Ascending aorta (tissue), 2 donors: ENCODE results near the gene PCED1B. TPM values are rescaled to one million over a fixed set of nuclear protein-coding genes. Genes with fewer than 3 reads are reported as not detected.

Experiments used
- DNase-seq, 2 donors: peaks; one replicate each; pipeline ENCODE4 v3.0.0-alpha.2; 2019; ENCODE audit warnings: low spot score in 2 of 2
- H3K27ac ChIP-seq, 2 donors: fragments of 200-600 bp; sonication (generic); one replicate each; pipeline ENCODE4 v1.5.1; 2016 to 2017; ENCODE audit warnings: mild to moderate bottlenecking in 1 of 2
- H3K27me3 ChIP-seq: fragments of 200-600 bp; sonication (generic); one replicate; pipeline ENCODE4 v1.5.1; 2017
- H3K36me3 ChIP-seq, 2 donors: fragments of 200-600 bp; sonication (generic); one replicate each; pipeline ENCODE4 v1.5.1; 2016
- H3K4me1 ChIP-seq, 2 donors: fragments of 200-600 bp; sonication (generic); one replicate each; pipeline ENCODE4 v1.5.1; 2016 to 2017; ENCODE audit warnings: mild to moderate bottlenecking in 1 of 2
- H3K4me3 ChIP-seq, 2 donors: fragments of 200-600 bp; sonication (generic); one replicate each; pipeline ENCODE4 v1.5.1; 2016 to 2017; ENCODE audit warnings: mild to moderate bottlenecking in 1 of 2
- H3K9me3 ChIP-seq, 2 donors: fragments of 200-600 bp; sonication (generic); one replicate each; pipeline ENCODE4 v1.5.1; 2016
- intact Hi-C: fragments of 100-400 bp; cut with DNase I; formaldehyde crosslinking; loops from one replicate; pipeline ENCODE4 v1.15.1; 2023
- total RNA-seq: library from RNA; depleted of rRNA; stranded (reverse); fragments of >200 nt; gene quantifications from one replicate; pipeline ENCODE4 v1.1.0, GENCODE V29; 2016
- TF ChIP-seq, protein P1 (sequence below), 3 experiments: fragments of 200-600 bp in 2 of 3; fragments of 450-650 bp in 1 of 3; sonication (generic) in 2 of 3; IDR thresholded peaks; one replicate each; pipeline ENCODE4 v1.5.1; 2016 to 2019; ENCODE audit warnings: antibody characterized with exemption in 3 of 3, mild to moderate bottlenecking in 1 of 3, moderate library complexity in 1 of 3

The PCED1B gene
- total RNA-seq, 1 donor from 2014 or later = 1.5 TPM

DNA sequence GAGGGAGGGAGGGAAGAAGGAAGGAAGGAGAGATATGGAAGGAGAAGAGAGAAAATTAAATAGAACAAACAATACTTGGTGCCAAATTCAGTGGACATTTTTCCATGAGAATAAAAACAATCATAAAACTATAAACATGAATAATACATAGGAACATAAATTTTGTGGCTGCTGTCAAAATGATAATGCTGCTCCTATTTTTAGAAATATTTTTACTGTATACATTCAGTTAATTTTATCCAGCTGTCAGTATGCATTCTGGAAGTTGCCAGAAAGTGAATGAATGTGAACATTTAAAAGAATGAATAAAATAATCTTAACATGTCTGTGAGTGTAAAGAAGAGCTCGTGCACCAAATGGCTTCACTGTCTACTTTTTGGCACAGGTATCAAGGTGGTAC, 13.9 kb upstream of the PCED1B start:
- intact Hi-C loops = no loop called here
- H3K9me3 ChIP-seq = no peaks in the 10 kb centered on the region
- TF ChIP-seq, protein P1, sequence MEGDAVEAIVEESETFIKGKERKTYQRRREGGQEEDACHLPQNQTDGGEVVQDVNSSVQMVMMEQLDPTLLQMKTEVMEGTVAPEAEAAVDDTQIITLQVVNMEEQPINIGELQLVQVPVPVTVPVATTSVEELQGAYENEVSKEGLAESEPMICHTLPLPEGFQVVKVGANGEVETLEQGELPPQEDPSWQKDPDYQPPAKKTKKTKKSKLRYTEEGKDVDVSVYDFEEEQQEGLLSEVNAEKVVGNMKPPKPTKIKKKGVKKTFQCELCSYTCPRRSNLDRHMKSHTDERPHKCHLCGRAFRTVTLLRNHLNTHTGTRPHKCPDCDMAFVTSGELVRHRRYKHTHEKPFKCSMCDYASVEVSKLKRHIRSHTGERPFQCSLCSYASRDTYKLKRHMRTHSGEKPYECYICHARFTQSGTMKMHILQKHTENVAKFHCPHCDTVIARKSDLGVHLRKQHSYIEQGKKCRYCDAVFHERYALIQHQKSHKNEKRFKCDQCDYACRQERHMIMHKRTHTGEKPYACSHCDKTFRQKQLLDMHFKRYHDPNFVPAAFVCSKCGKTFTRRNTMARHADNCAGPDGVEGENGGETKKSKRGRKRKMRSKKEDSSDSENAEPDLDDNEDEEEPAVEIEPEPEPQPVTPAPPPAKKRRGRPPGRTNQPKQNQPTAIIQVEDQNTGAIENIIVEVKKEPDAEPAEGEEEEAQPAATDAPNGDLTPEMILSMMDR (IDR thresholded peaks at IDR 0.05) = no peak
- H3K4me1 ChIP-seq = peaks cover 6 to 19% of the 10 kb centered on the region in 2 donors
- H3K27ac ChIP-seq = peak overlapping the region in 1 of 2 donors; percentile 76
- no peaks in the 10 kb centered on the region for H3K36me3 ChIP-seq
- no peaks in the 10 kb centered on the region for H3K27me3 ChIP-seq
- no peak for DNase-seq
- no peak overlapping the region for H3K4me3 ChIP-seq

DNA sequence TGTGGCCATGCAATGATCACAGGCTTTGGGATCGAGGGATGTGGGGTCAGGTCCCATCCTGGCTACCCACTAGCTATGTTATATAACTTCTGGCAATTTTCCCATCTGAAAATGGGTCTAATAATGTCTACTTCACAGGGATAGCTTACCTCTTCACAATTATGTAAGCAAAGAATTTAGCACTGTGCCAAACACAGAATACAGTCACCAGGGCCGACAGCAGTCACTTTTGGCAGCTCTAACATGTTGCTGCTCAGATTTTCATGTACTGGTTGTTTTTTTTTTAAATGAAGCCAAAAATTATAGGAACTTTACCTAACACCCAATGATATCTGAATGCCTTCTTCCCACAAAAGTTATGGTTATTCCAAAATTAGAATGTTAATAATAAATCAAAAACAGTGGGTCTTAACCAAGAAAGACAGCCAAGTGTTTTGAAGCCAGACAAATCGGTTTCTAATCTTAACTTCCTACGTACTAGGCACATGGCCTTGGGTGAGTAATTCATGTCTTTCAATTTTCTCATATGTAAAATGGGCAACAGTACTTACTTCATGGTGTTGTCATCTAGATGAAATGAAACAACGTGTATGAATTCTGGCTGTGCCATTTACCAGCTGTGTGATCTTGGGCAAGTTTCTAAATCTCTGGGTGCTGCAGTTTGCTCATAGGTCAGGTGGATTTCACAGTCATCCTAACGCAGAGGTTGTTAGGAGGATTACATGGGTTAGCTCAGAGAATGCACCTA, 13.0 kb upstream of the PCED1B start:
- H3K27ac ChIP-seq = peak overlapping the region; percentile 58 to 76
- H3K4me3 ChIP-seq = no peak overlapping the region
- H3K36me3 ChIP-seq = no peaks in the 10 kb centered on the region
- TF ChIP-seq, protein P1 (IDR thresholded peaks at IDR 0.05) = no peak
- no peaks in the 10 kb centered on the region for H3K27me3 ChIP-seq
- peaks cover 6 to 19% of the 10 kb centered on the region in 2 donors for H3K4me1 ChIP-seq
- no peaks in the 10 kb centered on the region for H3K9me3 ChIP-seq
- peak in 1 of 2 donors; percentile 71 for DNase-seq
- intact Hi-C loops = no loop called here

DNA sequence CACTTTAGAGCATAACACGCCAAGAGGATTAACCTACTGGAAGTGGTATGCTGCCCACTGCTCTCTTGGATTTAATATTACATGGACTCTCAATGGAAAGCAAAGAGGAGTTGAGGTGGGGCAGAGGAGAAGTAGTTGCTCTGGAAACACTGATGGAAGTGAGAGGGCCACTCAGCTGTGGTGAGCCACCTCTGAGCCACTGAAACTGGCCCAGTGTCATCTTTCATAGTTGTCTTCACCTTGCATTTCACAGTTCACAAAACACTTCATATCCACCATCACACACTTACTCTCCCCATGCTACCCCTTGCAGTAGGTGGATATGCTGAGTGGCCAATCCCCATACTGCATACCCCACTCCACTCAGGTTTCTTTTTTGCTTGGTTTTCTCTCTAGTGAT, 12.2 kb upstream of the PCED1B start:
- Histone ChIP-seq H3K4me3 (no peak overlapping the region), H3K27ac (peak overlapping the region; percentile 58 to 76), H3K9me3 (no peaks in the 10 kb centered on the region), H3K27me3 (no peaks in the 10 kb centered on the region), H3K4me1 (peaks cover 6 to 19% of the 10 kb centered on the region in 2 donors), H3K36me3 (no peaks in the 10 kb centered on the region)
- intact Hi-C loops = no loop called here
- TF ChIP-seq, protein P1 (IDR thresholded peaks at IDR 0.05) = no peak
- DNase-seq = no peak

DNA sequence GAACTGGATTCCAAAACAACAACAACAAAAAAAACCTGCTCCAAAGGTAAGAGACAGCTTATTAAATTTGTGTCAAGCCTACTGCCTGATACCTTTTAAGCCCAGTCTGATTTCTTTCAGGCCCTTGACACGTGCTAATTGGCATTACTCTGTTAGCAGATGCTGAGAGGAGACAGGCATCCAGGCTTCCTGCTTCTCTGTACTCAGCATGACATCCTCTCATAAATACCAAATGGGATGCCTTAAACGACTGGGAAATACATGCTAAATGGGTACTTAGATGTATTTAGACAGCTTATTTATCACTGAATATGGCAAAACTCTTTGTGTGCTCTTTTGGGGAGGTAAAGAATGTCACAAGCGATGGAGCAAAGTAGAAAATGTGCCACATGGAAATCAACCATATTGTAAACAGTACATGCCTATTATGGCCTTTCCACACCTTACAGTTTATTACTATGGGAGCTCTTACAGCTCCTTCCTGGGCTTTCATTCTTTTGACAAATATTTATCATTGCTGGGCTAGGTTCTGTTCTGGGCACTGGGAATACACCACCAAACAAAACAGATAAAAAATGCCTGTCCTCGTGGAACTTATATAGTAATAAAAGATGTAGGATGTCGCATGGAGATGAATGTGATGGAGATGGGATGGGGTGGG, 11.5 kb upstream of the PCED1B start:
- peak overlapping the region; percentile 58 to 76 for H3K27ac ChIP-seq
- H3K9me3 ChIP-seq = no peaks in the 10 kb centered on the region
- peaks cover 6 to 19% of the 10 kb centered on the region in 2 donors for H3K4me1 ChIP-seq
- H3K27me3 ChIP-seq = no peaks in the 10 kb centered on the region
- H3K4me3 ChIP-seq = no peak overlapping the region
- no peak for DNase-seq
- intact Hi-C loops = no loop called here
- TF ChIP-seq, protein P1 (IDR thresholded peaks at IDR 0.05) = no peak
- no peaks in the 10 kb centered on the region for H3K36me3 ChIP-seq

DNA sequence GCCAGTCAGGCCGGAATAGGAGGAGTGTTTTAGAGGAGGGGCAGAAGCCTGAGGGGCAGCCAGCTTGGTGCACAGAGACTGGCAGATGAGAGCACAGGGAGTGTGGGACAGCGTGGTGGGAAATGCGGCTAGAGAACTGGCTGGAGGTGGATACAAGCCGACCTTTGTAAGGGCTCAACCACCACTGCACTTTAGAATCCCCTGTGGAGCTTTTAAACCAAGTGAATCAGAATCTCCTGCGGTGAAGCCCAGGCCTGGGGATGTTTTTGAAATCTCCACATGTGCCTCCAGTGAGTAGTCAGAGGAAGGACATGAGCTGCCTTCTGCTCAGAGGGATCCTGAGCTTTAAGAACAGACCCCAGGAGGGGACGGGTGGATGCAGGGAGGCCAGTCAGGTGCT, 10.9 kb upstream of the PCED1B start:
- H3K27ac ChIP-seq = peak overlapping the region; percentile 36 to 76
- DNase-seq = no peak
- peaks cover 6 to 19% of the 10 kb centered on the region in 2 donors for H3K4me1 ChIP-seq
- TF ChIP-seq, protein P1 (IDR thresholded peaks at IDR 0.05) = no peak
- no peaks in the 10 kb centered on the region for H3K27me3 ChIP-seq
- H3K4me3 ChIP-seq = no peak overlapping the region
- no peaks in the 10 kb centered on the region for H3K9me3 ChIP-seq
- intact Hi-C loops = no loop called here
- H3K36me3 ChIP-seq = no peaks in the 10 kb centered on the region
